LNCAP (cell line): ENCODE data around the gene PNLIPRP2.

Experiments
- TF ChIP-seq, protein P1 (sequence below): fragments of 450-650 bp; IDR thresholded peaks from 2 replicates; pipeline ENCODE4 v1.5.1; 2017; ENCODE audit warnings: mild to moderate bottlenecking

PNLIPRP2 gene

DNA sequence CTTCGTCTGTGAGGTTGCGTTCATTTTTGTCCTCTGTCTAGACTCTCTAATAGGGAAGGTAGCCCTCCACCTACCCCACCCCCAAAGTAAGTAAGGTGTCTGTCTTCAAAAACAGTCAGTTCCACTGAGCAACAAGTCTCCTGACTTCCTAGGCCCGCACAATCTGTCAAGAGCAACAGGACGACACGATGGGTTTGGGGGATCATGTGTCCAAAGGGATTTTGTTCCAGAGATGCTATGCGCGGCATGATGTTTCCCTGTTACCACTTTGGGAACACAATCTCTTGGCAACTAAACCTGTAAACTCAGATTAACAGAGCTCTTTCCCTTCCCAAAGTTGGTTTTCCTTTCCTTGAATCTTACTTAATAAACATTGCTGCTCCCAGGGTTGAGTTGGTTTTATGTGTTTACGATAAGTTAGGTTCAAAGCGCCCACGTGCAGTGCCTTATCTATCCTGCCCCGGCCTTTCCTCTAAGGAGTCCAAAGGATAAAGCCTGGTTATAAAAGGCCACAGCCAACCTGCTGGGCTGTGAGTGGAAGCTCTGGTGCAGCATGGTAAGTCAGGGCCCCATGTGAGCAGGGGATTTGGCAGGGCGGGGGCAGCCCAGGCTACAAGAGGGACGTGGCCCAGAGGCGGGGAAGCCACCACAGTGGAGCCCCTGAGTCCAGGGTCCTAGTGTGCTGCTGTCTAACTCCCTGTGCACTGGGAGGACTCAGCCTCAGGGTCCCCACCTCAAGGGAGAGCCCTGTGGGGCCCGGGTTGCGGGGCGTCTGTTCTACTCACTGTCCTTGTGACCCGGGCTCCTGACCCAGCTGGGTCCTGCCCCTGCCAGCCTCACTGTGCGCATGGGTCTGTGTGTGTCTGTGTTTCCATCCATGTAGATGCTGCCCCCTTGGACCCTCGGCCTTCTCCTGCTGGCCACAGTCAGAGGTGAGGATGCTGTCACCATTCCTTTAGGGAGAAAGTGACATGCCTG lies at the start of gene PNLIPRP2:
TSS of gene PNLIPRP2 (plus strand) at position 531 of the 978 bp plus-strand sequence.
- TF ChIP-seq, protein P1, sequence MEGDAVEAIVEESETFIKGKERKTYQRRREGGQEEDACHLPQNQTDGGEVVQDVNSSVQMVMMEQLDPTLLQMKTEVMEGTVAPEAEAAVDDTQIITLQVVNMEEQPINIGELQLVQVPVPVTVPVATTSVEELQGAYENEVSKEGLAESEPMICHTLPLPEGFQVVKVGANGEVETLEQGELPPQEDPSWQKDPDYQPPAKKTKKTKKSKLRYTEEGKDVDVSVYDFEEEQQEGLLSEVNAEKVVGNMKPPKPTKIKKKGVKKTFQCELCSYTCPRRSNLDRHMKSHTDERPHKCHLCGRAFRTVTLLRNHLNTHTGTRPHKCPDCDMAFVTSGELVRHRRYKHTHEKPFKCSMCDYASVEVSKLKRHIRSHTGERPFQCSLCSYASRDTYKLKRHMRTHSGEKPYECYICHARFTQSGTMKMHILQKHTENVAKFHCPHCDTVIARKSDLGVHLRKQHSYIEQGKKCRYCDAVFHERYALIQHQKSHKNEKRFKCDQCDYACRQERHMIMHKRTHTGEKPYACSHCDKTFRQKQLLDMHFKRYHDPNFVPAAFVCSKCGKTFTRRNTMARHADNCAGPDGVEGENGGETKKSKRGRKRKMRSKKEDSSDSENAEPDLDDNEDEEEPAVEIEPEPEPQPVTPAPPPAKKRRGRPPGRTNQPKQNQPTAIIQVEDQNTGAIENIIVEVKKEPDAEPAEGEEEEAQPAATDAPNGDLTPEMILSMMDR = no peak

DNA sequence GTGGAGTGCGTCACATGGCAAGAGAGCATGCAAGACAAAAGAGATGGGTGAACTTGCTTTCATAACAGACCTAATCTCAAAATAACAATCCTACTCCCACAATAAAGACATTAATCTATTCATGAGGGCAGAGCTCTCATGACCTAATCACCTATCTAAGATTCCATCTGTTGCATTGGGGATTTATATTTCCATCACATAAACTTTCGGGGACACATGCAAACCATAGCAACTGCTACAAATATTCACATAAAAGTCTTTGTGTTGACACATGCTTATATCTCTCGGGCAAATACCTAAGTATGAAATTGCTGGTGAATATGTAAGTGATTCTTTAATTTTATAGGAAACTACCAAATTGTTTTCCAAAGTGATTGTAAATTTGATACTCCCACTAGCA lies 46.0 kb upstream of the PNLIPRP2 start:
- TF ChIP-seq, protein P1 = no peak

DNA sequence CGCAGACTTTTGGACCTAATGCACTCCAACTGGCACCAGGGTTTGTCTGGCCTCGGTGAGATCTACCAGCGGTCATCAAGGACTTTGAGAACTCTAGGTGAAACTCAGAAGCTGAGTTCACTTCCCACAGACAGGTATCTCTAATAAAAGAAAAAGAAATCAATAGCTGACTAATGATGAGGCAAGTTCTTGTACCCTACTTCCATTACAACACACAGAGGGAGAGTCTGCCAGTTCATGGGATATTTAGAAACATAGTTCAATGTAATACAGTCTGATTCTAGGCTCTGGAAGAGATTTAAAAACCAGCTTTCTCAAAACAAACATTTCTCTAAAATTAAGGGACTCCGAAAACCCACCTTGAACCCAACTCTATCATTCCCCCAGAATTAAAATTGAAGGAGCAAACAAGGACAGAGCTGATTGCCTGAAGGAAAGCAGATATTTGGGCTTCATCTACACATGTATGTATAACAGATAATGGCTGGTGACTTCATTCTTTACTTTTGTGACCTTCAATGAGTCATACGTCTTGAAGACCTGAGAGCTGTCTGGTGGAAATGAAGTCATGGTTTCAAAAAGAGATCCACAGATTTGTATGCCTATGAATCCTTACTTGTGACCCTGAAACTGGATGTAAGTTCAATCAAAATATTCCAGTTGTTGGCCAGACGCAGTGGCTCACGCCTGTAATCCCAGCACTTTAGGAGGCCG lies 32.7 kb upstream of the PNLIPRP2 start:
- TF ChIP-seq, protein P1 = no peak

DNA sequence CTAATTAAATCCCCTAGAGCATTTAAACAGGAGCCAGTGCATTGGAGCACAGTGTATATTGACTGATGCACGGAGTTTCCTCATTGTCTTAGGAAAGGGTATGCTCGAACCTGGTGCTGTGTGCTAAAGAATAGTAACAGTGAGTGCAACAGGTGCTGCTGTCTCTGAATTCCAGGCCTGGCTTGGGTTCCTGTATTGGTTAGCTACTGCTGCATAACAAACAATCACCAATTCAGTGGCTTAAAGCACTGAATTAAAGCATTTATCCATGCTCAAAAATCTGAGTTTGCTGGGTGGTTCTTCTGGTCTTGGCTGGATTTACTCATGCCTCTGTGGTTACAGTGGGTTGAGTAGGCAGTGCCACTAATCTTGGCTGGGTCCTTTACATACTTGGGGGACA lies 31.8 kb upstream of the PNLIPRP2 start:
- TF ChIP-seq, protein P1 = no peak

DNA sequence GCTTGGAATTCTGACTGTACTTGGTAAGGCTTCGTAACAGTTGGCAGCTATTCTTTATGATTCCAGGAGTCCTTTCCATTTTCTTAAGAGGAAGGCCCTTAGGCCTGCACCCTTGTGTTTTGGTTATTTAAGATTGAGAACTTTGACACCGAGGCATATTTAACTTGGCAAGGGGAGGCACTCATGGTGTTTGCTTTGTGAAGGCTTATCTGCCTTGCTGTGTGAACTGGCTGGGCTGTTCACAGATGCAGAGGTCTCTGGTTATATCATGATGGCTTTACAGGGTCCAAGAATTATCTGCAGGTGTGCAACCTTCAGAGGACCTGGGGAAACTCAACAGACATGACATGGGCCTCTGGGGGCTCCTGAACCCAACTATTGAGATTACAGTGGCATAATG lies 30.8 kb upstream of the PNLIPRP2 start:
- TF ChIP-seq, protein P1 = no peak

DNA sequence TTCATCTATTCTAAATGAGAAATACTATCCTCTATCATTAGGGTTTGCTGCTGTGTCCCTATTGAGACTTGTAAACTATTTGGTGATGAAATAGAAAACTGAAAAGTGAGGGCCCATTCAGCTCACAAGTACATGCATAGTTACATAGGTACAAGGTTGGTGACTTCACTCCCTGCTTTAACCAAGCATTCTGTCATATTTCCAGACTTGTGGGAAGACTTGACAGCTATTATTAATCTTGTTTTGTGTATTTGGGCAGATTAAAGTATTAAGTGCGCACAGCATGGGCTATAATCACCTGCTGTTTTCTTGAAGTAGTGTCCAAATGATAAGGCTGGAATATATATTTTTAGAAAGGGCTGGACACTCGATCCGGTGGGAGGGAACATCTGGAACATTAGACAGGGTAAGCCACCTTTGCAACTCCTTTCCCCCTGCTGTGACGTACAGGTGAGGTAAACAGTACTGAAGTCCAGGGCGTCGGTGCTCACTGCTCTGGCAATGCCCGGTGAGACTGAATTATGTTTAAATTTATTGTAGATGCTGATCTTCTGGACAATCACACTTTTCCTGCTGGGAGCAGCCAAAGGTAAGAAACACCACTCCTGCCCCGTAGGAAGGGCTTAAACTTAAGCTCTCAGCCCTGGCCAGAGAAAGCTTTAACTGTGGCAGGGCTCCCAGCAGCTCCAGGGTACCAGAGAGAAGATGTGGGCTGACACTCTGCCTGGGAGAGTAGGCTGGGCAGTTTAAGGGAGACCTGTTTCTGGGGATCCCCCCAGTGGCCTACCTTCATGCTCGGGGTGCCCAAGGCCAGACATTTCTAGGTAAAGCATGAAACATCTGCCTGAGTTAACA lies 29.9 kb upstream of the PNLIPRP2 start, which contains the start of gene PNLIPRP1:
TSS of gene PNLIPRP1 (plus strand) at position 370 of the 855 bp plus-strand sequence. CDS start at position 541, 171 bp downstream.
- TF ChIP-seq, protein P1 = no peak
